Gastrocnemius medialis (tissue), 4 donors: ENCODE results near the gene PLCG2. TPM values are rescaled to one million over a fixed set of nuclear protein-coding genes. Genes with fewer than 3 reads are reported as not detected.

Experiments
- ATAC-seq, 2 donors: fragments of 150-250 bp; one replicate each; pipeline ENCODE4 v1.9.1; 2016
- DNase-seq, 2 donors: peaks; one replicate each; pipeline ENCODE4 v3.0.0-alpha.2; 2019
- H3K27ac ChIP-seq, 4 donors: fragments of 200-600 bp; sonication (generic); 1 replicate in 1 of 4; 2 replicates in 3 of 4; pipeline ENCODE4 v1.5.1; 2016 to 2018; ENCODE audit warnings: mild to moderate bottlenecking in 2 of 4, moderate library complexity in 1 of 4
- H3K27me3 ChIP-seq, 3 donors: fragments of 200-600 bp; sonication (generic) in 2 of 3; 1 replicate in 1 of 3; 2 replicates in 2 of 3; pipeline versions ENCODE4 v1.5.1 to v1.6.0; 2016 to 2019; ENCODE audit warnings: mild to moderate bottlenecking in 1 of 3, moderate library complexity in 1 of 3
- H3K36me3 ChIP-seq, 2 donors: fragments of 200-600 bp; sonication (generic) in 1 of 2; one replicate each; pipeline ENCODE4 v1.5.1; 2017 to 2018
- H3K4me1 ChIP-seq, 2 donors: fragments of 200-600 bp; sonication (generic) in 1 of 2; one replicate each; pipeline ENCODE4 v1.5.1; 2016 to 2017; ENCODE audit warnings: mild to moderate bottlenecking in 2 of 2
- H3K4me3 ChIP-seq, 4 donors: fragments of 200-600 bp; sonication (generic) in 3 of 4; 1 replicate in 1 of 4; 2 replicates in 3 of 4; pipeline ENCODE4 v1.5.1; 2016 to 2019; ENCODE audit warnings: mild to moderate bottlenecking in 2 of 4
- H3K9me3 ChIP-seq, 3 donors: fragments of 200-600 bp; sonication (generic) in 2 of 3; 1 replicate in 1 of 3; 2 replicates in 2 of 3; pipeline ENCODE4 v1.5.1; 2016 to 2019
- CTCF ChIP-seq, 5 experiments: fragments of 450-650 bp in 3 of 5; fragments of 200-600 bp in 2 of 5; sonication (generic) in 2 of 5; IDR thresholded peaks in 4 of 5; conservative IDR thresholded peaks in 1 of 5; 1 replicate in 4 of 5; 2 replicates in 1 of 5; pipeline ENCODE4 v1.5.1; 2016 to 2019; ENCODE audit warnings: antibody characterized with exemption in 5 of 5, mild to moderate bottlenecking in 3 of 5, moderate library complexity in 3 of 5
- POLR2A ChIP-seq, 2 donors: fragments of 450-650 bp; IDR thresholded peaks; one replicate each; pipeline ENCODE4 v1.6.1; 2017; ENCODE audit warnings: antibody characterized with exemption in 2 of 2, mild to moderate bottlenecking in 2 of 2, moderate library complexity in 2 of 2
- in situ Hi-C, 4 donors: fragments of 200-750 bp; cut with MboI; loops; one replicate each; pipeline versions ENCODE4 v1.15.0 to v1.8.0; 2017; ENCODE audit warnings: low sequenced_read_pairs in 4 of 4
- intact Hi-C: fragments of 100-400 bp; cut with DNase I; formaldehyde crosslinking; loops from one replicate; pipeline ENCODE4 v1.15.1; 2023; ENCODE audit warnings: low total_unique reads
- total RNA-seq, 4 donors: library from RNA; depleted of rRNA; stranded (reverse); fragments of >200 nt; gene quantifications; one replicate each; pipeline versions ENCODE4 v1.1.0 to v1.2.3, GENCODE V29; 2016

Gene PLCG2
- total RNA-seq, 4 donors from 2014 or later = 1.8 to 3.0 (median 2.1) TPM

GRCh38 chr16:81790830-81791435 is 11.8 kb downstream of the PLCG2 start:
- DNase-seq (no peak), ATAC-seq (no peak)
- in situ Hi-C loops = loop anchor here in 1 of 4 donors (10.0 kb wide), 1 partner anchor 64 kb away; no protein-coding TSS in a partner anchor
- Histone ChIP-seq H3K36me3 (no peaks in the 10 kb centered on the region), H3K27ac (no peak overlapping the region), H3K9me3 (no peaks in the 10 kb centered on the region), H3K4me1 (no peaks in the 10 kb centered on the region), H3K27me3 (peaks cover 0 to 3% (median 0%) of the 10 kb centered on the region in 3 donors), H3K4me3 (no peak overlapping the region)
- TF ChIP-seq CTCF (IDR thresholded peaks at IDR 0.05 in 4 of 5, conservative IDR thresholded peaks at IDR 0.05 in 1 of 5) = no peak
- TF ChIP-seq POLR2A (IDR thresholded peaks at IDR 0.05) = no peak
- intact Hi-C loops = no loop called here

GRCh38 chr16:81792828-81793227 is 13.7 kb downstream of the PLCG2 start:
- H3K9me3 ChIP-seq = no peaks in the 10 kb centered on the region
- no peaks in the 10 kb centered on the region for H3K4me1 ChIP-seq
- H3K27me3 ChIP-seq = peaks cover 0 to 3% (median 0%) of the 10 kb centered on the region in 3 donors
- H3K4me3 ChIP-seq = no peak overlapping the region
- ATAC-seq (no peak), DNase-seq (no peak)
- H3K36me3 ChIP-seq = no peaks in the 10 kb centered on the region
- intact Hi-C loops (no loop called here), in situ Hi-C loops (loop anchor here in 1 of 4 donors (10.0 kb wide), 1 partner anchor 62 kb away; no protein-coding TSS in a partner anchor)
- no peak overlapping the region for H3K27ac ChIP-seq
- TF ChIP-seq CTCF (IDR thresholded peaks at IDR 0.05 in 4 of 5, conservative IDR thresholded peaks at IDR 0.05 in 1 of 5) = no peak
- no peak for TF ChIP-seq POLR2A (IDR thresholded peaks at IDR 0.05)

- no peaks in the 10 kb centered on the region for H3K4me1 ChIP-seq
- intact Hi-C loops = no loop called here
- DNase-seq (no peak), ATAC-seq (no peak)
- in situ Hi-C loops = loop anchor here in 1 of 4 donors (10.0 kb wide), 1 partner anchor 60 kb away; no protein-coding TSS in a partner anchor
- no peak overlapping the region for H3K4me3 ChIP-seq
- no peak for TF ChIP-seq POLR2A (IDR thresholded peaks at IDR 0.05)
- no peak for TF ChIP-seq CTCF (IDR thresholded peaks at IDR 0.05 in 4 of 5, conservative IDR thresholded peaks at IDR 0.05 in 1 of 5)
- H3K9me3 ChIP-seq = no peaks in the 10 kb centered on the region
- H3K36me3 ChIP-seq = no peaks in the 10 kb centered on the region
- H3K27me3 ChIP-seq = peaks cover 0 to 3% (median 0%) of the 10 kb centered on the region in 3 donors
- H3K27ac ChIP-seq = no peak overlapping the region
Measured at GRCh38 chr16:81795193-81795592, 16.1 kb downstream of the PLCG2 start.

- no peak for ATAC-seq
- in situ Hi-C loops (loop anchor here in 1 of 4 donors (10.0 kb wide), 1 partner anchor 59 kb away; no protein-coding TSS in a partner anchor), intact Hi-C loops (no loop called here)
- Histone ChIP-seq H3K9me3 (no peaks in the 10 kb centered on the region), H3K27me3 (no peaks in the 10 kb centered on the region), H3K27ac (no peak overlapping the region), H3K4me1 (no peaks in the 10 kb centered on the region), H3K36me3 (no peaks in the 10 kb centered on the region), H3K4me3 (no peak overlapping the region)
- DNase-seq = no peak
- no peak for TF ChIP-seq POLR2A (IDR thresholded peaks at IDR 0.05)
Measured at GRCh38 chr16:81796035-81796434, 16.9 kb downstream of the PLCG2 start.

GRCh38 chr16:81796583-81797346 is 17.7 kb downstream of the PLCG2 start:
- DNase-seq (no peak), ATAC-seq (no peak)
- in situ Hi-C loops (loop anchor here in 1 of 4 donors (10.0 kb wide), 1 partner anchor 58 kb away; no protein-coding TSS in a partner anchor), intact Hi-C loops (no loop called here)
- Histone ChIP-seq H3K4me1 (no peaks in the 10 kb centered on the region), H3K36me3 (no peaks in the 10 kb centered on the region), H3K27me3 (no peaks in the 10 kb centered on the region), H3K4me3 (no peak overlapping the region), H3K9me3 (no peaks in the 10 kb centered on the region), H3K27ac (no peak overlapping the region)
- TF ChIP-seq POLR2A (IDR thresholded peaks at IDR 0.05) (no peak), CTCF (IDR thresholded peaks at IDR 0.05 in 4 of 5, conservative IDR thresholded peaks at IDR 0.05 in 1 of 5) (no peak)
